Measurements from ENCODE around the gene FNTB.

DNA sequence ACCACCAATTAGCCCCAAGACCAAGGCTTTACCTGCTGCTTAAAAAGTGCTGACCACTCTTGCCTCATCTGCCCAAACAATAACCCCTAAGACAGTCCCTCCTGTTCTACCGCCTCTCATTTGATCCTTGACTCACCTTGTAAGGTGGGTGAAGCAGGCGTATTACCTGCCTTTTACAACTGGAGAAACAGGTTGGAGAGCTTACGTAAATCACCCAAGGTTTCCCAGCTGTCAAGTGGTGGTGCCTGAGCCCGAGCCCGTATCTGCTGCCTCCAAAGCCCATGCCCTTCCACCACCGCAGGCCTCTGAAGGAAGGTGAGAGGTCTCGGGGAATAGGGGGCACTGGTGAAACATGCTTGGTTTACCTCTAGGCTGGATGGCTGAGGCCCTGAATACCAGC lies 79.0 kb downstream of the FNTB start:
- TF ChIP-seq POLR2A (IDR thresholded peaks at IDR 0.05) = no peak
- TF ChIP-seq, protein P1, sequence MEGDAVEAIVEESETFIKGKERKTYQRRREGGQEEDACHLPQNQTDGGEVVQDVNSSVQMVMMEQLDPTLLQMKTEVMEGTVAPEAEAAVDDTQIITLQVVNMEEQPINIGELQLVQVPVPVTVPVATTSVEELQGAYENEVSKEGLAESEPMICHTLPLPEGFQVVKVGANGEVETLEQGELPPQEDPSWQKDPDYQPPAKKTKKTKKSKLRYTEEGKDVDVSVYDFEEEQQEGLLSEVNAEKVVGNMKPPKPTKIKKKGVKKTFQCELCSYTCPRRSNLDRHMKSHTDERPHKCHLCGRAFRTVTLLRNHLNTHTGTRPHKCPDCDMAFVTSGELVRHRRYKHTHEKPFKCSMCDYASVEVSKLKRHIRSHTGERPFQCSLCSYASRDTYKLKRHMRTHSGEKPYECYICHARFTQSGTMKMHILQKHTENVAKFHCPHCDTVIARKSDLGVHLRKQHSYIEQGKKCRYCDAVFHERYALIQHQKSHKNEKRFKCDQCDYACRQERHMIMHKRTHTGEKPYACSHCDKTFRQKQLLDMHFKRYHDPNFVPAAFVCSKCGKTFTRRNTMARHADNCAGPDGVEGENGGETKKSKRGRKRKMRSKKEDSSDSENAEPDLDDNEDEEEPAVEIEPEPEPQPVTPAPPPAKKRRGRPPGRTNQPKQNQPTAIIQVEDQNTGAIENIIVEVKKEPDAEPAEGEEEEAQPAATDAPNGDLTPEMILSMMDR (IDR thresholded peaks at IDR 0.05) = no peak
